PC-3 (cell line): ENCODE results near the gene ZMIZ2. TPM values are rescaled to one million over a fixed set of nuclear protein-coding genes. Genes with fewer than 3 reads are reported as not detected.

Experiments
- ATAC-seq: fragments of 200-7000 bp; cut with Tn5 transposase; 2 replicates; pipeline ENCODE4 v1.9.1; 2020; ENCODE audit warnings: mild to moderate bottlenecking, moderate library complexity
- BruUV-seq: library from RNA; stranded (reverse); fragments of 400-500 nt; replicated peaks from 2 replicates; lab custom pipeline; 2021; lab: Mats Ljungman, UMichigan
- CTCF ChIA-PET: fragments of 300-600 bp; sonication (Branson Sonifier 250); formaldehyde crosslinking; loops from one replicate; lab custom pipeline; 2022; ENCODE audit warnings: antibody characterized with exemption; lab: Charles Lee
- POLR2A ChIA-PET: fragments of 300-600 bp; sonication (Branson Sonifier 250); formaldehyde crosslinking; loops from one replicate; lab custom pipeline; 2022; ENCODE audit warnings: antibody characterized with exemption; ENCODE audit not compliant: unreplicated experiment; lab: Charles Lee
- DNase-seq: peaks from one replicate; pipeline ENCODE4 v3.0.0-alpha.2; 2015
- H2AFZ ChIP-seq: fragments of 300-600 bp; sonication (generic); 2 replicates; pipeline ENCODE4 v1.6.0; 2016; ENCODE audit warnings: antibody characterized with exemption, low read length
- H3F3A ChIP-seq: fragments of 300-600 bp; sonication (generic); one replicate; pipeline ENCODE4 v1.6.0; 2017; ENCODE audit warnings: antibody characterized with exemption, low read length, control low read depth, mild to moderate bottlenecking; ENCODE audit not compliant: unreplicated experiment
- H3K27ac ChIP-seq: fragments of 300-600 bp; sonication (generic); 2 replicates; pipeline ENCODE4 v1.5.1; 2016; ENCODE audit warnings: mild to moderate bottlenecking, low read length
- H3K27me3 ChIP-seq: fragments of 300-600 bp; sonication (generic); 2 replicates; pipeline ENCODE4 v1.6.1; 2016; ENCODE audit warnings: low read length, mixed read lengths
- H3K36me3 ChIP-seq: fragments of 300-600 bp; sonication (generic); 2 replicates; pipeline ENCODE4 v1.6.1; 2016; ENCODE audit warnings: low read depth, mixed run types, low read length, mixed read lengths
- H3K4me1 ChIP-seq: fragments of 300-600 bp; sonication (generic); 2 replicates; pipeline ENCODE4 v1.5.1; 2016; ENCODE audit warnings: low read length; ENCODE audit not compliant: insufficient read depth
- H3K4me2 ChIP-seq: fragments of 300-600 bp; sonication (generic); 2 replicates; pipeline ENCODE4 v1.6.0; 2016; ENCODE audit warnings: low read length
- H3K4me3 ChIP-seq: fragments of 300-600 bp; sonication (generic); 2 replicates; pipeline ENCODE4 v1.5.1; 2016; ENCODE audit warnings: mild to moderate bottlenecking, low read length, mixed read lengths
- H3K79me2 ChIP-seq: fragments of 300-600 bp; sonication (generic); 2 replicates; pipeline ENCODE4 v1.6.1; 2017; ENCODE audit warnings: low read length, mixed read lengths
- H3K9ac ChIP-seq: fragments of 300-600 bp; sonication (generic); 2 replicates; pipeline ENCODE4 v1.6.0; 2016; ENCODE audit warnings: mild to moderate bottlenecking, low read length
- H3K9me2 ChIP-seq: fragments of 300-600 bp; sonication (generic); replicated peaks from 2 replicates; pipeline ENCODE4 v1.6.1; 2016; ENCODE audit warnings: mixed run types, low read length, mixed read lengths
- H3K9me3 ChIP-seq: fragments of 300-600 bp; sonication (generic); 2 replicates; pipeline ENCODE4 v1.6.1; 2016; ENCODE audit warnings: low read length, mixed read lengths
- H4K20me1 ChIP-seq: fragments of 300-600 bp; sonication (generic); 2 replicates; pipeline ENCODE4 v1.6.1; 2016; ENCODE audit warnings: low read length, mixed read lengths
- EZH2 ChIP-seq: fragments of 300-600 bp; sonication (generic); IDR thresholded peaks from one replicate; pipeline ENCODE4 v1.6.1; 2017; ENCODE audit warnings: antibody characterized with exemption, mild to moderate bottlenecking, low read length; ENCODE audit not compliant: unreplicated experiment
- EZH2phosphoT487 ChIP-seq: fragments of 300-600 bp; sonication (generic); IDR thresholded peaks from 2 replicates; pipeline ENCODE4 v1.6.1; 2018; ENCODE audit warnings: mild to moderate bottlenecking, antibody characterized with exemption, low read length, borderline replicate concordance
- intact Hi-C: fragments of 100-400 bp; cut with micrococcal nuclease; formaldehyde crosslinking; loops from 2 replicates; pipeline ENCODE4 v1.9.0; 2023
- total RNA-seq: library from RNA; depleted of rRNA; stranded (reverse); fragments of >200 nt; gene quantifications from 2 replicates; pipeline ENCODE4 v1.2.3, GENCODE V29; 2014
- TF ChIP-seq, protein P1 (sequence below): fragments of 300-600 bp; sonication (generic); conservative IDR thresholded peaks from 2 replicates; pipeline ENCODE4 v1.5.1; 2017; ENCODE audit warnings: antibody characterized with exemption, low read depth, mild to moderate bottlenecking, low read length

The ZMIZ2 gene
- total RNA-seq, 1 experiment from 2014 or later: 18.3 TPM

DNA sequence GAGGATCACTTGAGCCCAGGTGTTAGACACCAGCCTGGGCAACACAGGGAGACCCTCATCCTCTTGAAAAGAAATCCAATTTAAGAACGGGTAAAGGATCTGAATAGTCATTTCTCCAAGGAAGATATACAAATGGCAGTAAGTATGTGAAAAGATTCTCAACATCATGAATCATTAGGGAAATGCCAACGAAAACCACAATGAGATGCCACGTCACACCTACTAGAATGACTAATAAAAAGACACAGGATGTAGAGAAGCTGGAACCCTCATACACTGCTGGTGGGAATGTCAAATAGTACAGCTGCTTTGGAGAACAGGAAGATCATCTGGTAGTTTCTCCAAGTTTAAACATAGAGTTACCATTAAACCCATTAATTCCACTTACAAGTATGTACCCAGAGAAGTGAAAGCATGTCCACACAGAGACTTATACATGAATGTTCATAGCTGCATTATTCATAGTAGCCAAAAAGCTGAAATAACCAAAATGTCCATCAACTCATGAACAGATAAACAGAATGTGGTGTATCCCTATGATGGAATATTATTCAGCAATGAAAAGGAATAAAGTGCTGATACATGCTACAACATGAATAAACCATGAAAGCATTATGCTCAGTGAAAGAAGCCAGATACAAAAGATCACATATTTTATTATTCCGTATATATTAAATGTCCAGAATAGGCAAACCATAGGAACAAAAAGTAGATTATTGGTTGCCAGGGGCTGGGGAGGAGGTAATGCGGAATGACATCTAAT lies 13.1 kb upstream of the ZMIZ2 start:
- BruUV-seq: TSS peak; percentile 90
- POLR2A ChIA-PET: interaction anchor here (0.6 to 0.7 kb wide), 2 partner anchors 10 to 247 kb away, joined by 4 to 9 read pairs; no protein-coding TSS in a partner anchor
- H3K4me2 ChIP-seq: peak overlapping the region; percentile 76
- H2AFZ ChIP-seq: no peak overlapping the region
- CTCF ChIA-PET: interaction anchor here (0.6 to 0.8 kb wide), 3 partner anchors 41 to 246 kb away, joined by 3 to 4 read pairs (median 4); no protein-coding TSS in a partner anchor
- no peaks in the 10 kb centered on the region for H3K36me3 ChIP-seq
- peak overlapping the region; percentile 95 for H3K27ac ChIP-seq
- H3K9me3 ChIP-seq: no peaks in the 10 kb centered on the region
- H3K27me3 ChIP-seq: no peaks in the 10 kb centered on the region
- no peaks in the 10 kb centered on the region for H4K20me1 ChIP-seq
- DNase-seq (peak; percentile 96), ATAC-seq (peak; percentile 78)
- intact Hi-C loops: loop anchor here (1.0 to 10.0 kb wide), 3 partner anchors 13 to 131 kb away; partner anchors contain the start of genes H2AZ2, OGDH and ZMIZ2
- no peaks in the 10 kb centered on the region for H3K79me2 ChIP-seq
- H3K4me1 ChIP-seq: peaks cover 20% of the 10 kb centered on the region
- H3K9me2 ChIP-seq: no peaks in the 10 kb centered on the region
- TF ChIP-seq, protein P1, sequence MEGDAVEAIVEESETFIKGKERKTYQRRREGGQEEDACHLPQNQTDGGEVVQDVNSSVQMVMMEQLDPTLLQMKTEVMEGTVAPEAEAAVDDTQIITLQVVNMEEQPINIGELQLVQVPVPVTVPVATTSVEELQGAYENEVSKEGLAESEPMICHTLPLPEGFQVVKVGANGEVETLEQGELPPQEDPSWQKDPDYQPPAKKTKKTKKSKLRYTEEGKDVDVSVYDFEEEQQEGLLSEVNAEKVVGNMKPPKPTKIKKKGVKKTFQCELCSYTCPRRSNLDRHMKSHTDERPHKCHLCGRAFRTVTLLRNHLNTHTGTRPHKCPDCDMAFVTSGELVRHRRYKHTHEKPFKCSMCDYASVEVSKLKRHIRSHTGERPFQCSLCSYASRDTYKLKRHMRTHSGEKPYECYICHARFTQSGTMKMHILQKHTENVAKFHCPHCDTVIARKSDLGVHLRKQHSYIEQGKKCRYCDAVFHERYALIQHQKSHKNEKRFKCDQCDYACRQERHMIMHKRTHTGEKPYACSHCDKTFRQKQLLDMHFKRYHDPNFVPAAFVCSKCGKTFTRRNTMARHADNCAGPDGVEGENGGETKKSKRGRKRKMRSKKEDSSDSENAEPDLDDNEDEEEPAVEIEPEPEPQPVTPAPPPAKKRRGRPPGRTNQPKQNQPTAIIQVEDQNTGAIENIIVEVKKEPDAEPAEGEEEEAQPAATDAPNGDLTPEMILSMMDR: no peak
- no peak for TF ChIP-seq EZH2phosphoT487
- TF ChIP-seq EZH2: no peak
- H3F3A ChIP-seq: peaks cover 9% of the 10 kb centered on the region
- H3K9ac ChIP-seq: peak overlapping the region; percentile 85
- peak overlapping the region; percentile 34; the same call in 1 of the 2 replicates for H3K4me3 ChIP-seq

- Histone ChIP-seq H3K9ac (peak overlapping the region; percentile 85), H3K27me3 (no peaks in the 10 kb centered on the region), H3K4me2 (no peak overlapping the region), H3K4me3 (no peak overlapping the region), H3K9me3 (no peaks in the 10 kb centered on the region), H3K9me2 (no peaks in the 10 kb centered on the region), H4K20me1 (no peaks in the 10 kb centered on the region), H3F3A (peaks cover 9% of the 10 kb centered on the region), H3K27ac (peak overlapping the region; percentile 95), H3K79me2 (no peaks in the 10 kb centered on the region), H2AFZ (no peak overlapping the region), H3K36me3 (no peaks in the 10 kb centered on the region), H3K4me1 (peaks cover 20% of the 10 kb centered on the region)
- intact Hi-C loops: loop anchor here (10.0 kb wide), 2 partner anchors 108 to 132 kb away; partner anchors contain the start of genes H2AZ2 and OGDH
- no TSS peak for BruUV-seq
- TF ChIP-seq, protein P1: no peak
- TF ChIP-seq EZH2 (no peak), EZH2phosphoT487 (no peak)
- ATAC-seq (no peak), DNase-seq (no peak)
- ChIA-PET CTCF (no interaction called here), POLR2A (no interaction called here)
Observed at GRCh38 chr7:44736896-44737295, 11.8 kb upstream of the ZMIZ2 start.
